ENCODE data around the gene BMAL1. TPM values are rescaled to one million over a fixed set of nuclear protein-coding genes. Genes with fewer than 3 reads are reported as not detected.
A peak's percentile ranks its signal among the peaks of the same experiment; 100 is the strongest.

Gene BMAL1
- polyA plus RNA-seq, 1 experiment: 12.5 TPM

- no peak overlapping the region for H3K27ac ChIP-seq (ENCODE audit: low read depth, low read length)
- no peaks in the 10 kb centered on the region for H3K9me3 ChIP-seq (ENCODE audit: control insufficient read depth, insufficient read depth, low read length)
- ChIA-PET CTCF (interaction anchor here (1.5 kb wide), 1 partner anchor 270 kb away, joined by 3 read pairs; no protein-coding TSS in a partner anchor), POLR2A (no interaction called here)
- no peak overlapping the region for H3K4me3 ChIP-seq (ENCODE audit: low read depth, low read length)
- no peaks in the 10 kb centered on the region for H3K27me3 ChIP-seq (ENCODE audit: control insufficient read depth, insufficient read depth, low read length)
- no peak for DNase-seq (ENCODE audit: low read depth, low spot score)
- no peak for TF ChIP-seq CTCF (IDR thresholded peaks at IDR 0.05; ENCODE audit: low read depth, low read length)
These were observed 44.3 kb upstream of the BMAL1 start for GRCh38 chr11:13233173-13233745.

GRCh38 chr11:13235895-13236294, 41.7 kb upstream of the BMAL1 start:
- no peak for TF ChIP-seq CTCF (IDR thresholded peaks at IDR 0.05; ENCODE audit: low read depth, low read length)

GRCh38 chr11:13236626-13237025, 41.0 kb upstream of the BMAL1 start:
- Histone ChIP-seq H3K9me3 (ENCODE audit: control insufficient read depth, insufficient read depth, low read length) (no peaks in the 10 kb centered on the region), H3K27me3 (ENCODE audit: control insufficient read depth, insufficient read depth, low read length) (no peaks in the 10 kb centered on the region), H3K27ac (ENCODE audit: low read depth, low read length) (no peak overlapping the region), H3K4me3 (ENCODE audit: low read depth, low read length) (no peak overlapping the region)
- no peak for DNase-seq (ENCODE audit: low read depth, low spot score)
- POLR2A ChIA-PET: no interaction called here
- no peak for TF ChIP-seq CTCF (IDR thresholded peaks at IDR 0.05; ENCODE audit: low read depth, low read length)
- CTCF ChIA-PET: interaction anchor here (0.5 to 4.4 kb wide), 6 partner anchors 10 to 273 kb away, joined by 3 to 24 read pairs (median 3); no protein-coding TSS in a partner anchor

More at GRCh38 chr11:13235895-13236294, 41.7 kb upstream of the BMAL1 start:
- Histone ChIP-seq H3K9me3 (ENCODE audit: control insufficient read depth, insufficient read depth, low read length) (no peaks in the 10 kb centered on the region), H3K27me3 (ENCODE audit: control insufficient read depth, insufficient read depth, low read length) (no peaks in the 10 kb centered on the region), H3K4me3 (ENCODE audit: low read depth, low read length) (no peak overlapping the region), H3K27ac (ENCODE audit: low read depth, low read length) (no peak overlapping the region)
- ChIA-PET POLR2A (no interaction called here), CTCF (interaction anchor here (0.5 to 4.4 kb wide), 3 partner anchors 26 to 272 kb away, joined by 3 to 24 read pairs (median 3); no protein-coding TSS in a partner anchor)
- no peak for DNase-seq (ENCODE audit: low read depth, low spot score)

- H3K27ac ChIP-seq (ENCODE audit: low read depth, low read length): no peak overlapping the region
- H3K9me3 ChIP-seq (ENCODE audit: control insufficient read depth, insufficient read depth, low read length): no peaks in the 10 kb centered on the region
- H3K27me3 ChIP-seq (ENCODE audit: control insufficient read depth, insufficient read depth, low read length): no peaks in the 10 kb centered on the region
- CTCF ChIA-PET: interaction anchor here (0.9 to 4.4 kb wide), 15 partner anchors 8 to 949 kb away, joined by 3 to 24 read pairs (median 3); no protein-coding TSS in a partner anchor
- H3K4me3 ChIP-seq (ENCODE audit: low read depth, low read length): no peak overlapping the region
- POLR2A ChIA-PET: no interaction called here
- no peak for DNase-seq (ENCODE audit: low read depth, low spot score)
- TF ChIP-seq CTCF (IDR thresholded peaks at IDR 0.05; ENCODE audit: low read depth, low read length): no peak
These were observed 39.8 kb upstream of the BMAL1 start for GRCh38 chr11:13237761-13238160.

- ChIA-PET POLR2A (no interaction called here), CTCF (interaction anchor here (0.6 to 4.4 kb wide), 28 partner anchors 9 to 594 kb away, joined by 3 to 24 read pairs (median 4); no protein-coding TSS in a partner anchor)
- Histone ChIP-seq H3K4me3 (ENCODE audit: low read depth, low read length) (no peak overlapping the region), H3K27ac (ENCODE audit: low read depth, low read length) (no peak overlapping the region), H3K9me3 (ENCODE audit: control insufficient read depth, insufficient read depth, low read length) (no peaks in the 10 kb centered on the region), H3K27me3 (ENCODE audit: control insufficient read depth, insufficient read depth, low read length) (no peaks in the 10 kb centered on the region)
- DNase-seq (ENCODE audit: low read depth, low spot score): no peak
- TF ChIP-seq CTCF (IDR thresholded peaks at IDR 0.05; ENCODE audit: low read depth, low read length): peak; percentile 81
These were observed 38.6 kb upstream of the BMAL1 start for GRCh38 chr11:13238879-13239514.
